GM12878 (cell line): Measurements from ENCODE around the gene MTA3. TPM values are rescaled to one million over a fixed set of nuclear protein-coding genes. Genes with fewer than 3 reads are reported as not detected.

Source experiments
- ATAC-seq: fragments of 200-7000 bp; cut with Tn5 transposase; 3 replicates; pipeline ENCODE4 v1.9.1; 2020; ENCODE audit warnings: mild to moderate bottlenecking, moderate library complexity
- BruUV-seq: library from RNA; stranded (reverse); fragments of 400-500 nt; replicated peaks from 2 replicates; lab custom pipeline; 2021; lab: Mats Ljungman, UMichigan
- CTCF ChIA-PET: fragments of 300-600 bp; sonication (Branson Sonifier 250); formaldehyde crosslinking; extraction: SDS; loops from one replicate; lab custom pipeline; 2021; ENCODE audit warnings: inconsistent platforms; lab: Yijun Ruan, JAX
- POLR2A ChIA-PET: fragments of 350-600 bp; formaldehyde crosslinking; extraction: SDS; loops from one replicate; lab custom pipeline; 2021; ENCODE audit warnings: inconsistent platforms; lab: Charles Lee
- RAD21 ChIA-PET: fragments of 300-600 bp; sonication (Branson Sonifier 250); formaldehyde crosslinking; loops from one replicate; lab custom pipeline; 2023; ENCODE audit warnings: antibody characterized with exemption; ENCODE audit not compliant: unreplicated experiment; lab: Charles Lee
- SMC1A ChIA-PET: fragments of 300-600 bp; sonication (Branson Sonifier 250); formaldehyde crosslinking; loops from one replicate; lab custom pipeline; 2023; ENCODE audit not compliant: unreplicated experiment, uncharacterized antibody; lab: Charles Lee
- DNase-seq: peaks from one replicate; pipeline ENCODE4 v3.0.0-alpha.2; 2011; ENCODE audit warnings: low read depth, low spot score
- FAIRE-seq: peaks from 3 replicates; lab custom pipeline; 2011; peaks lifted over from hg19 to GRCh38; lab: Jason Lieb, UNC
- H2AFZ ChIP-seq: 2 replicates; pipeline ENCODE4 v1.6.0; 2011; ENCODE audit warnings: low read depth, low read length, control low read depth; ENCODE audit not compliant: control insufficient read depth
- H3K27ac ChIP-seq: 2 replicates; pipeline ENCODE4 v1.5.1; 2011; ENCODE audit warnings: control low read depth; ENCODE audit not compliant: control insufficient read depth, insufficient read depth
- H3K27me3 ChIP-seq, 2 experiments: replicated peaks in 1 of 2; 2 replicates each; pipeline versions ENCODE4 v1.6.0 to v1.6.1; 2011; ENCODE audit warnings: low read length in 1 of 2; ENCODE audit not compliant: control insufficient read depth in 2 of 2, insufficient read depth in 2 of 2
- H3K36me3 ChIP-seq, 2 experiments: 2 replicates each; pipeline ENCODE4 v1.5.1; 2011; ENCODE audit warnings: low read length in 1 of 2; ENCODE audit not compliant: control insufficient read depth in 2 of 2, insufficient read depth in 2 of 2
- H3K4me1 ChIP-seq: 2 replicates; pipeline ENCODE4 v1.6.1; 2011; ENCODE audit warnings: mild to moderate bottlenecking, low read length, moderate library complexity, mixed read lengths; ENCODE audit not compliant: control insufficient read depth, insufficient read depth
- H3K4me2 ChIP-seq: 2 replicates; pipeline ENCODE4 v1.6.0; 2011; ENCODE audit warnings: control low read depth; ENCODE audit not compliant: control insufficient read depth, insufficient read depth
- H3K4me3 ChIP-seq: fragments of 200-600 bp; sonication (generic); 2 replicates; pipeline ENCODE4 v1.5.1; 2016
- H3K79me2 ChIP-seq: 2 replicates; pipeline ENCODE4 v1.6.0; 2011; ENCODE audit warnings: low read length; ENCODE audit not compliant: control insufficient read depth, insufficient read depth
- H3K9ac ChIP-seq: 2 replicates; pipeline ENCODE4 v1.8.0; 2011; ENCODE audit warnings: low read length, control low read depth, mixed read lengths; ENCODE audit not compliant: control insufficient read depth, insufficient read depth
- H3K9me3 ChIP-seq: replicated peaks from 3 replicates; pipeline ENCODE4 v1.5.1; 2011; ENCODE audit warnings: mild to moderate bottlenecking, low read length; ENCODE audit not compliant: control insufficient read depth, insufficient read depth
- H4K20me1 ChIP-seq: 2 replicates; pipeline ENCODE4 v1.6.0; 2011; ENCODE audit not compliant: control insufficient read depth, insufficient read depth
- CBFB ChIP-seq: IDR thresholded peaks from 2 replicates; pipeline ENCODE4 v1.6.1; 2016; ENCODE audit warnings: antibody characterized with exemption, low read depth
- EGR1 ChIP-seq, 2 experiments: IDR thresholded peaks; 1 replicate in 1 of 2; 2 replicates in 1 of 2; pipeline ENCODE4 v1.6.1; 2011 to 2012; ENCODE audit warnings: low read depth in 2 of 2, low read length in 2 of 2, borderline replicate concordance in 1 of 2, mild to moderate bottlenecking in 1 of 2, moderate library complexity in 1 of 2
- MEF2A ChIP-seq: IDR thresholded peaks from 2 replicates; pipeline ENCODE4 v1.6.1; 2011; ENCODE audit warnings: low read depth, mild to moderate bottlenecking, low read length, moderate library complexity; ENCODE audit not compliant: insufficient read depth
- NFYB ChIP-seq: IDR thresholded peaks from 2 replicates; pipeline ENCODE4 v1.6.1; 2011; ENCODE audit warnings: low read depth, mild to moderate bottlenecking, low read length, improper control_type of control experiment, moderate library complexity; ENCODE audit not compliant: insufficient read depth
- NR2C1 ChIP-seq: fragments of 450-650 bp; IDR thresholded peaks from 2 replicates; pipeline ENCODE4 v1.6.1; 2017; ENCODE audit warnings: antibody characterized with exemption, mild to moderate bottlenecking, moderate library complexity
- RB1 ChIP-seq: fragments of 450-650 bp; formaldehyde crosslinking; IDR thresholded peaks from 2 replicates; pipeline ENCODE4 v1.6.1; 2017; ENCODE audit warnings: mild to moderate bottlenecking, borderline replicate concordance
- RCOR1 ChIP-seq: conservative IDR thresholded peaks from 2 replicates; pipeline ENCODE4 v1.6.1; 2012; ENCODE audit warnings: low read depth, low read length, improper control_type of control experiment
- SUZ12 ChIP-seq: fragments of 200-600 bp; sonication (generic); IDR thresholded peaks from one replicate; pipeline ENCODE4 v1.6.1; 2018; ENCODE audit warnings: antibody characterized with exemption, mild to moderate bottlenecking; ENCODE audit not compliant: unreplicated experiment
- TAF1 ChIP-seq: IDR thresholded peaks from 2 replicates; pipeline ENCODE4 v1.6.1; 2011; ENCODE audit warnings: mild to moderate bottlenecking, low read depth, low read length, borderline replicate concordance
- ZBED1 ChIP-seq: IDR thresholded peaks from 2 replicates; pipeline ENCODE4 v1.6.1; 2016; ENCODE audit warnings: borderline replicate concordance
- ZNF207 ChIP-seq: fragments of 450-650 bp; IDR thresholded peaks from 2 replicates; pipeline ENCODE4 v1.6.1; 2014; ENCODE audit warnings: antibody characterized with exemption, mild to moderate bottlenecking, borderline replicate concordance
- ZSCAN29 ChIP-seq: fragments of 450-650 bp; IDR thresholded peaks from 2 replicates; pipeline ENCODE4 v1.6.1; 2017; ENCODE audit warnings: mild to moderate bottlenecking, moderate library complexity
- WGBS: methylation state at CpG from one replicate; pipeline ENCODE4 v1.1.6; 2016; ENCODE audit warnings: low lambda C conversion rate; ENCODE audit not compliant: insufficient replicate concordance, insufficient coverage; ENCODE audit errors: missing lambda C conversion rate; 5-methylcytosine and 5-hydroxymethylcytosine counted together
- in situ Hi-C: fragments of 300-500 bp; cut with MboI; formaldehyde crosslinking; loops from 9 replicates; pipeline ENCODE4 v1.14.3; 2018; ENCODE audit warnings: mixed read lengths
- intact Hi-C: fragments of 100-400 bp; cut with micrococcal nuclease; formaldehyde crosslinking; loops from one replicate; pipeline ENCODE4 v1.14.2; 2022; ENCODE audit not compliant: unreplicated experiment
- polyA plus RNA-seq, 11 experiments: library from polyadenylated mRNA; depleted of rRNA in 4 of 11; unstranded in 6 of 11; stranded (reverse) in 5 of 11; fragments of >200 nt; fragmentation: Nextera tagmentation in 4 of 11; fragmentation: Illumina TruSeq in 1 of 11; extraction: Ambion mirVana in 4 of 11; extraction: Trizol in 1 of 11; gene quantifications; 1 replicate in 1 of 11; 2 replicates in 10 of 11; pipeline versions ENCODE4 v1.2.1 to v1.2.3, GENCODE V29; 2011 to 2016; ENCODE audit warnings: inconsistent platforms in 2 of 11, missing spikeins in 2 of 11, low read depth in 1 of 11
- total RNA-seq, 4 experiments: library from RNA; depleted of rRNA in 3 of 4; stranded (reverse); fragments of >200 nt in 3 of 4; fragmentation: Illumina TruSeq in 1 of 4; extraction: Trizol in 1 of 4; gene quantifications; 2 replicates each; pipeline versions ENCODE4 v1.2.1 to v1.2.3, GENCODE V29; 2013 to 2021
- TF ChIP-seq, protein P1 (sequence below): fragments of 150-350 bp; IDR thresholded peaks from 2 replicates; pipeline ENCODE4 v1.6.1; 2014; ENCODE audit warnings: mild to moderate bottlenecking, low read depth, low read length
- TF ChIP-seq, protein P2 (sequence below): IDR thresholded peaks from 2 replicates; pipeline ENCODE4 v1.6.1; 2011; ENCODE audit warnings: borderline replicate concordance, low read depth, mild to moderate bottlenecking, moderate library complexity, mixed read lengths, low read length; ENCODE audit not compliant: insufficient read depth; ENCODE audit errors: extremely low read length
- TF ChIP-seq, protein P3 (sequence below): IDR thresholded peaks from 2 replicates; pipeline ENCODE4 v1.6.1; 2012; ENCODE audit warnings: low read depth, low read length, improper control_type of control experiment
- TF ChIP-seq, protein P4 (sequence below), 3 experiments: IDR thresholded peaks in 2 of 3; conservative IDR thresholded peaks in 1 of 3; 2 replicates each; pipeline ENCODE4 v1.5.1; 2011; ENCODE audit warnings: low read depth in 3 of 3, low read length in 3 of 3, mild to moderate bottlenecking in 3 of 3, control low read depth in 2 of 3, moderate library complexity in 2 of 3, inconsistent platforms in 1 of 3, mixed read lengths in 1 of 3; ENCODE audit not compliant: control insufficient read depth in 2 of 3, insufficient read depth in 1 of 3; ENCODE audit errors: extremely low read depth in 1 of 3

Gene MTA3
- total and polyA plus RNA-seq, 10 of the 15 experiments (the other 5 are each of a cell fraction or from before 2014, with no cell fraction given) = 17.6 to 45.5 (median 26.5) TPM

DNA sequence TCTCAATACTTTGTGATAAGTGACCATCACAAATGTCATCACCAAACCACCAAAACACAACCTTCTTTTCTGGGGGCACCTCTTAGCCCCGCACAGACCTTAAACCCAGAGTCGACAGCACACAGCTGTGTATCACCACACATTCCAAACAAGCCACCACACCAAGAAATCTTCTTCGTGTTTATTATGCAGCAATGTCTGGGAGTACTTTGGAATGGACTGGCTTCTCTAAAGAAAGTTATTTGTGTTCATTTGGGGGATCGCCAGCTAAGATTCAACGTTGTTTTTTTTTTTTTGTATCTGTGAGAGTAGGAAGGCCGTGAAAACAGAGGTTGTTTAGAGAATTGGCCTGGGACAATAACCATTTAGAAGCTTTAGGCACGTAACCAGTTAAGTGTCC lies 1.1 kb upstream of the MTA3 start:
- Histone ChIP-seq H3K4me2 (peak overlapping the region; percentile 86), H3K27me3 (no peaks in the 10 kb centered on the region), H3K4me1 (peaks cover 24% of the 10 kb centered on the region), H3K27ac (peak overlapping the region; percentile 72), H3K9ac (peak overlapping the region; percentile 60), H4K20me1 (no peaks in the 10 kb centered on the region), H2AFZ (peak overlapping the region; percentile 77), H3K79me2 (peaks cover 20% of the 10 kb centered on the region), H3K36me3 (no peaks in the 10 kb centered on the region), H3K4me3 (0 out of 2 replicates have a peak overlapping the region, but pooled peaks have one; percentile 13), H3K9me3 (no peaks in the 10 kb centered on the region)
- intact Hi-C loops (loop anchor here (2.0 kb wide), 1 partner anchor 31 kb away; no protein-coding TSS in a partner anchor), in situ Hi-C loops (no loop called here)
- ChIA-PET SMC1A (interaction anchor here (0.5 to 3.9 kb wide), 13 partner anchors 8 to 417 kb away, joined by 3 to 15 read pairs (median 4); no protein-coding TSS in a partner anchor), RAD21 (interaction anchor here (1.1 to 1.4 kb wide), 5 partner anchors 8 to 229 kb away, joined by 3 to 8 read pairs (median 3); no protein-coding TSS in a partner anchor), CTCF (interaction anchor here (0.9 to 2.4 kb wide), 5 partner anchors 8 to 96 kb away, joined by 4 to 12 read pairs (median 4); no protein-coding TSS in a partner anchor), POLR2A (interaction anchor here (0.7 to 1.1 kb wide), 4 partner anchors 29 to 229 kb away, joined by 3 to 4 read pairs (median 3); no protein-coding TSS in a partner anchor)
- BruUV-seq = no TSS peak
- no peak for ATAC-seq
- DNase-seq = no peak
- peak; percentile 41 for FAIRE-seq
- 34% methylated on average over 7 of the region's 7 CpGs for WGBS
- TF ChIP-seq ZSCAN29 = no peak
- TF ChIP-seq MEF2A = no peak
- TF ChIP-seq, protein P1, sequence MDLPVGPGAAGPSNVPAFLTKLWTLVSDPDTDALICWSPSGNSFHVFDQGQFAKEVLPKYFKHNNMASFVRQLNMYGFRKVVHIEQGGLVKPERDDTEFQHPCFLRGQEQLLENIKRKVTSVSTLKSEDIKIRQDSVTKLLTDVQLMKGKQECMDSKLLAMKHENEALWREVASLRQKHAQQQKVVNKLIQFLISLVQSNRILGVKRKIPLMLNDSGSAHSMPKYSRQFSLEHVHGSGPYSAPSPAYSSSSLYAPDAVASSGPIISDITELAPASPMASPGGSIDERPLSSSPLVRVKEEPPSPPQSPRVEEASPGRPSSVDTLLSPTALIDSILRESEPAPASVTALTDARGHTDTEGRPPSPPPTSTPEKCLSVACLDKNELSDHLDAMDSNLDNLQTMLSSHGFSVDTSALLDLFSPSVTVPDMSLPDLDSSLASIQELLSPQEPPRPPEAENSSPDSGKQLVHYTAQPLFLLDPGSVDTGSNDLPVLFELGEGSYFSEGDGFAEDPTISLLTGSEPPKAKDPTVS = no peak
- TF ChIP-seq, protein P2, sequence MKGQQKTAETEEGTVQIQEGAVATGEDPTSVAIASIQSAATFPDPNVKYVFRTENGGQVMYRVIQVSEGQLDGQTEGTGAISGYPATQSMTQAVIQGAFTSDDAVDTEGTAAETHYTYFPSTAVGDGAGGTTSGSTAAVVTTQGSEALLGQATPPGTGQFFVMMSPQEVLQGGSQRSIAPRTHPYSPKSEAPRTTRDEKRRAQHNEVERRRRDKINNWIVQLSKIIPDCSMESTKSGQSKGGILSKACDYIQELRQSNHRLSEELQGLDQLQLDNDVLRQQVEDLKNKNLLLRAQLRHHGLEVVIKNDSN = no peak
- no peak for TF ChIP-seq TAF1
- no peak for TF ChIP-seq ZBED1
- no peak for TF ChIP-seq CBFB
- no peak for TF ChIP-seq NFYB
- no peak for TF ChIP-seq RB1
- TF ChIP-seq SUZ12 = no peak
- TF ChIP-seq RCOR1 = no peak
- TF ChIP-seq NR2C1 = no peak
- TF ChIP-seq, protein P3, sequence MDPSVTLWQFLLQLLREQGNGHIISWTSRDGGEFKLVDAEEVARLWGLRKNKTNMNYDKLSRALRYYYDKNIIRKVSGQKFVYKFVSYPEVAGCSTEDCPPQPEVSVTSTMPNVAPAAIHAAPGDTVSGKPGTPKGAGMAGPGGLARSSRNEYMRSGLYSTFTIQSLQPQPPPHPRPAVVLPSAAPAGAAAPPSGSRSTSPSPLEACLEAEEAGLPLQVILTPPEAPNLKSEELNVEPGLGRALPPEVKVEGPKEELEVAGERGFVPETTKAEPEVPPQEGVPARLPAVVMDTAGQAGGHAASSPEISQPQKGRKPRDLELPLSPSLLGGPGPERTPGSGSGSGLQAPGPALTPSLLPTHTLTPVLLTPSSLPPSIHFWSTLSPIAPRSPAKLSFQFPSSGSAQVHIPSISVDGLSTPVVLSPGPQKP = no peak
- TF ChIP-seq EGR1 (IDR thresholded peaks at IDR 0.05; ENCODE audit: borderline replicate concordance in 1 of 2, low read depth in 2 of 2, low read length in 2 of 2) = no peak
- TF ChIP-seq ZNF207 = no peak
- TF ChIP-seq, protein P4, sequence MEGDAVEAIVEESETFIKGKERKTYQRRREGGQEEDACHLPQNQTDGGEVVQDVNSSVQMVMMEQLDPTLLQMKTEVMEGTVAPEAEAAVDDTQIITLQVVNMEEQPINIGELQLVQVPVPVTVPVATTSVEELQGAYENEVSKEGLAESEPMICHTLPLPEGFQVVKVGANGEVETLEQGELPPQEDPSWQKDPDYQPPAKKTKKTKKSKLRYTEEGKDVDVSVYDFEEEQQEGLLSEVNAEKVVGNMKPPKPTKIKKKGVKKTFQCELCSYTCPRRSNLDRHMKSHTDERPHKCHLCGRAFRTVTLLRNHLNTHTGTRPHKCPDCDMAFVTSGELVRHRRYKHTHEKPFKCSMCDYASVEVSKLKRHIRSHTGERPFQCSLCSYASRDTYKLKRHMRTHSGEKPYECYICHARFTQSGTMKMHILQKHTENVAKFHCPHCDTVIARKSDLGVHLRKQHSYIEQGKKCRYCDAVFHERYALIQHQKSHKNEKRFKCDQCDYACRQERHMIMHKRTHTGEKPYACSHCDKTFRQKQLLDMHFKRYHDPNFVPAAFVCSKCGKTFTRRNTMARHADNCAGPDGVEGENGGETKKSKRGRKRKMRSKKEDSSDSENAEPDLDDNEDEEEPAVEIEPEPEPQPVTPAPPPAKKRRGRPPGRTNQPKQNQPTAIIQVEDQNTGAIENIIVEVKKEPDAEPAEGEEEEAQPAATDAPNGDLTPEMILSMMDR (IDR thresholded peaks at IDR 0.05 in 2 of 3, conservative IDR thresholded peaks at IDR 0.05 in 1 of 3; ENCODE audit: control insufficient read depth in 2 of 3, extremely low read depth in 1 of 3, insufficient read depth in 1 of 3, low read depth in 3 of 3, low read length in 3 of 3) = no peak
